Stomach (tissue), 9 donors: ENCODE results near the gene ITGB5. TPM values are rescaled to one million over a fixed set of nuclear protein-coding genes. Genes with fewer than 3 reads are reported as not detected.

ENCODE experiments used
- DNase-seq, 2 donors: peaks; one replicate each; pipeline versions ENCODE4 v3.0.0 to v3.0.0-alpha.2; 2013 to 2019
- H3K27ac ChIP-seq, 5 donors: fragments of 200-600 bp in 4 of 5; sonication (generic) in 4 of 5; one replicate each; pipeline ENCODE4 v1.5.1; 2013 to 2019; ENCODE audit warnings: mild to moderate bottlenecking in 1 of 5, moderate library complexity in 1 of 5
- H3K27me3 ChIP-seq, 3 donors: fragments of 200-600 bp; sonication (generic); one replicate each; pipeline ENCODE4 v1.5.1; 2017 to 2019; ENCODE audit warnings: mixed run types in 1 of 3
- H3K36me3 ChIP-seq, 4 donors: fragments of 200-600 bp; sonication (generic); 1 replicate in 3 of 4; 2 replicates in 1 of 4; pipeline ENCODE4 v1.5.1; 2016 to 2019
- H3K4me1 ChIP-seq, 4 donors: fragments of 200-600 bp; sonication (generic); one replicate each; pipeline ENCODE4 v1.5.1; 2016 to 2019
- H3K4me3 ChIP-seq, 4 donors: fragments of 200-600 bp; sonication (generic) in 3 of 4; one replicate each; pipeline ENCODE4 v1.5.1; 2016 to 2019; ENCODE audit warnings: mild to moderate bottlenecking in 1 of 4
- H3K9me3 ChIP-seq, 4 donors: fragments of 200-600 bp; sonication (generic); one replicate each; pipeline ENCODE4 v1.5.1; 2016 to 2019
- CTCF ChIP-seq, 7 experiments: fragments of 450-650 bp in 4 of 7; fragments of 200-600 bp in 3 of 7; sonication (generic) in 3 of 7; IDR thresholded peaks; one replicate each; pipeline ENCODE4 v1.5.1; 2016 to 2019; ENCODE audit warnings: antibody characterized with exemption in 7 of 7, control low read depth in 2 of 7, mild to moderate bottlenecking in 1 of 7
- EP300 ChIP-seq: sonication (generic); formaldehyde crosslinking; IDR thresholded peaks from one replicate; pipeline ENCODE4 v1.6.1; 2017; ENCODE audit warnings: antibody characterized with exemption
- POLR2A ChIP-seq, 4 donors: fragments of 450-650 bp; IDR thresholded peaks; one replicate each; pipeline ENCODE4 v1.6.1; 2016; ENCODE audit warnings: antibody characterized with exemption in 4 of 4, control low read depth in 2 of 4, mild to moderate bottlenecking in 1 of 4, moderate library complexity in 1 of 4
- POLR2AphosphoS5 ChIP-seq, 3 donors: sonication (generic); formaldehyde crosslinking; IDR thresholded peaks; one replicate each; pipeline ENCODE4 v1.6.1; 2016; ENCODE audit warnings: antibody characterized with exemption in 3 of 3
- WGBS, 5 donors: extraction: QIAGEN DNeasy Blood & Tissue Kit in 3 of 5; methylation state at CpG; one replicate each; pipeline versions ENCODE4 v1.1.5 to v1.1.7; 2013 to 2018; 5-methylcytosine and 5-hydroxymethylcytosine counted together
- intact Hi-C: fragments of 100-400 bp; cut with DNase I; formaldehyde crosslinking; loops from one replicate; pipeline ENCODE4 v1.15.1; 2023; ENCODE audit warnings: low total_unique reads
- polyA plus RNA-seq, 3 donors: library from polyadenylated mRNA; stranded (reverse); fragments of 200-250 nt; gene quantifications; one replicate each; pipeline ENCODE4 v1.2.3, GENCODE V29; 2013
- total RNA-seq, 5 donors: library from RNA; depleted of rRNA; stranded (reverse); fragments of >200 nt; gene quantifications; one replicate each; pipeline versions ENCODE4 v1.1.0 to v1.2.3, GENCODE V29; 2014 to 2016
- donor health status: healthy with polysubstance abuse.
- donor health status: Bipolar disorder and iron deficiency.
- donor health status: healthy.

Gene ITGB5
- total and polyA plus RNA-seq, 8 donors, result 8.2 to 205 (median 54.1) TPM

GRCh38 chr3:124845406-124845805 lies 41.8 kb downstream of the ITGB5 start:
- Histone ChIP-seq H3K9me3 (no peaks in the 10 kb centered on the region), H3K4me1 (peaks cover 14 to 36% (median 19%) of the 10 kb centered on the region in 4 donors), H3K27ac (peak overlapping the region in 4 of 5 donors; percentile 60 to 80 (median 69)), H3K27me3 (no peaks in the 10 kb centered on the region), H3K4me3 (no peak overlapping the region), H3K36me3 (peaks cover 7 to 41% (median 34%) of the 10 kb centered on the region in 4 donors)
- TF ChIP-seq POLR2A (IDR thresholded peaks at IDR 0.05) (no peak), POLR2AphosphoS5 (IDR thresholded peaks at IDR 0.05) (peak in 2 of 3 donors; percentile 34 to 49)
- WGBS, 5 donors, result 32 to 63% (median 56%) methylated on average over 5 of the region's 5 CpGs
- DNase-seq, result peak; percentile 38 to 53
- intact Hi-C loops, result no loop called here

- no peak for DNase-seq
- no peaks in the 10 kb centered on the region for H3K27me3 ChIP-seq
- WGBS, 5 donors, result 89 to 94% (median 93%) methylated on average over 5 of the region's 5 CpGs
- H3K4me3 ChIP-seq, result no peak overlapping the region
- H3K36me3 ChIP-seq, result peaks cover 7 to 39% (median 38%) of the 10 kb centered on the region in 4 donors
- H3K9me3 ChIP-seq, result no peaks in the 10 kb centered on the region
- H3K4me1 ChIP-seq, result peaks cover 14 to 30% (median 21%) of the 10 kb centered on the region in 4 donors
- intact Hi-C loops, result no loop called here
- H3K27ac ChIP-seq, result peak overlapping the region in 2 of 5 donors; percentile 60 to 78
- TF ChIP-seq EP300, result no peak
- no peak for TF ChIP-seq POLR2AphosphoS5 (IDR thresholded peaks at IDR 0.05)
- no peak for TF ChIP-seq POLR2A (IDR thresholded peaks at IDR 0.05)
- TF ChIP-seq CTCF (IDR thresholded peaks at IDR 0.05), result no peak
These were observed 43.5 kb downstream of the ITGB5 start for GRCh38 chr3:124843506-124844177.

DNA sequence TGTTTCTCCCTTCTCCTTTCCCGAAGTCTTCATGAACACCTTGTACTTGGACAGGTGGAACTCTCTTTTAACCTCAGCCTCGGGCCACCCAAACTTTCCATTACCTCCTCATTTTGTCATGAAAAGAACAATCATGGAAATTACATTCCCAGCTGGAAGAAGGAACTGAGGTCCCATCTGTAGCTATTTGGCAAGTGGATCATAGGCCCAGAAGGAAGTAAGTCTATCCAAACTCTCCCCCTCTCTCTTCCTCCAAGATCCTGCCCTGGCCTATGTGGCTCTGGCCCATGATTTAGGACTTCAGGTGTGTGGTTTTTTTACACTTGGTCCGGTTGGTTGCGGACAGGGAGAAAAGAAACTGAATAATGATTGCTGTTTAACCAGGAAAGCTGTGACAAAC lies 44.1 kb downstream of the ITGB5 start:
- DNase-seq, result no peak
- TF ChIP-seq CTCF (IDR thresholded peaks at IDR 0.05), result no peak
- TF ChIP-seq POLR2AphosphoS5 (IDR thresholded peaks at IDR 0.05), result no peak
- TF ChIP-seq POLR2A (IDR thresholded peaks at IDR 0.05), result no peak
- no peak for TF ChIP-seq EP300
- Histone ChIP-seq H3K27me3 (no peaks in the 10 kb centered on the region), H3K27ac (peak overlapping the region in 1 of 5 donors; percentile 78), H3K9me3 (no peaks in the 10 kb centered on the region), H3K4me1 (peaks cover 14 to 32% (median 23%) of the 10 kb centered on the region in 4 donors), H3K4me3 (no peak overlapping the region), H3K36me3 (peaks cover 7 to 35% (median 33%) of the 10 kb centered on the region in 4 donors)
- intact Hi-C loops, result no loop called here
- 84 to 95% (median 87%) methylated on average over 4 of the region's 4 CpGs for WGBS, 5 donors

- intact Hi-C loops, result no loop called here
- H3K27ac ChIP-seq, result no peak overlapping the region
- WGBS, 5 donors, result 89 to 98% (median 95%) methylated on average over 2 of the region's 2 CpGs
- H3K4me1 ChIP-seq, result peaks cover 24 to 48% (median 37%) of the 10 kb centered on the region in 4 donors
- TF ChIP-seq EP300 (no peak), POLR2A (IDR thresholded peaks at IDR 0.05) (no peak), CTCF (IDR thresholded peaks at IDR 0.05) (no peak), POLR2AphosphoS5 (IDR thresholded peaks at IDR 0.05) (no peak)
- H3K27me3 ChIP-seq, result no peaks in the 10 kb centered on the region
- H3K9me3 ChIP-seq, result no peaks in the 10 kb centered on the region
- DNase-seq, result no peak
- H3K36me3 ChIP-seq, result peaks cover 2 to 24% (median 21%) of the 10 kb centered on the region in 4 donors
- no peak overlapping the region for H3K4me3 ChIP-seq
These were observed 45.6 kb downstream of the ITGB5 start for GRCh38 chr3:124841517-124841916.

DNA sequence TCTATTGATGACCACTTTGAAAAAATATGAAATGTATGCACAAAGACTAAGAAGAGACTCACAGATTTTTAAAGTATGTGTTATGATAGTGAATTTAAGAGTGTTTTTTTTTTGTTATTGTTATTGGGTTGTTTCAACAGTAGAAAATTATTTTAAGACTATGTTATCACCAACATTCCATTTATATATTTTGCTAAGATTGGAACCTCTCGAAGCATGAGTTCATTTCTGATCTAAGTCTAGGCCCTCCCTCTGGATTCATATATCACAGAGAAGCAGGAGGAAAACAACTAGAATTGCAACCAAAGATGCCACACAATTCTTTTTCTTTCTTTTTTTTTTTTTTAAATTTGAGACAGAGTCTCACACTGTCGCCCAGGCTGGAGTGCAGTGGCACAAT lies 46.8 kb downstream of the ITGB5 start:
- intact Hi-C loops, result no loop called here
- peaks cover 28 to 51% (median 40%) of the 10 kb centered on the region in 4 donors for H3K4me1 ChIP-seq

More for the DNA sequence above, 46.8 kb downstream of the ITGB5 start:
- no peak for TF ChIP-seq POLR2AphosphoS5 (IDR thresholded peaks at IDR 0.05)
- no peak for TF ChIP-seq POLR2A (IDR thresholded peaks at IDR 0.05)
- TF ChIP-seq EP300, result no peak
- no peak for TF ChIP-seq CTCF (IDR thresholded peaks at IDR 0.05)
- H3K27ac ChIP-seq, result no peak overlapping the region
- no peaks in the 10 kb centered on the region for H3K27me3 ChIP-seq
- 85 to 97% (median 90%) methylated on average over 2 of the region's 2 CpGs for WGBS, 5 donors
- peaks cover 2 to 24% (median 20%) of the 10 kb centered on the region in 4 donors for H3K36me3 ChIP-seq
- no peaks in the 10 kb centered on the region for H3K9me3 ChIP-seq
- no peak for DNase-seq
- no peak overlapping the region for H3K4me3 ChIP-seq
